Stimulated activated CD8-positive, alpha-beta memory T cell treated with anti-CD3 and anti-CD28 coated beads, Interleukin-7, amount 100 ng/mL, for 4 hours (primary cell): Measurements from ENCODE around the gene GRPR.
"Not testable (repeated sequence)": the region's sequence is repeated elsewhere in the genome, so short reads cannot be mapped to it uniquely, and the experiment has no call there.

ENCODE experiments used
- DNase-seq, 2 donors: peaks; one replicate each; pipeline ENCODE4 v3.0.0-alpha.2; 2020; ENCODE audit warnings: low read depth in 2 of 2

The GRPR gene

DNA sequence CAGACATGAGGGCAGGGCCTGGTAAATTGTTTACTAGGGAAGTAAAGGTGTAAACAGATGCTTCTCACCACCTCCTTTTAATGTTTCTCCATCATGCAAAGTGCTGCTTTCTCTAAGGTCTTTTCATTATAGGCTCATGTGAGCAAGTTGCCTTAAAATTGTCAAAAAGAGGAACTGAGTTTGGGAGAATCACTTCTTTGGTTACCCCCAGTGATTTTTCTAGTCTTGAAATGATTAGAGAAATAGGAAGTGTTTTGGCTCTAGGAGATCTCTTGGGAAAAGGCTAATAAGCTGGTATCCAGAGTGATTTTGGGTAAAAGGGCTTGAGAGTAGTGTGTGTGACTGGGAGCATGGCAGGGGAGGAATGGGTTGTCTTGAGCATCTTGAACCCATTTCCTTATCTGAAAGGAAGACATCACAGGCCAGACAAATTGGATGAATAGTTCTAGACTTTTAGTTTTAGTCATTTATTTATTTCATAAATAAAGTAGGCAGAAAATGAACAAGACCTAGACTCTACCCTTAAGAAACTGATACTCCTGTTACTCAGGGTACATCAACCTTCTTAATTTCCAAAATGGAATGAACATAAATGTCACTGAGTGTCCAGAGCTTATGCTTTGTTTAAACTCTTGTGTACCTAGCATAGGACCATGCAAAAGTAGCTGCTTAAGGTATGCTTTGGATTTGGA lies 14.2 kb downstream of the GRPR start:
- DNase-seq, result no peak

DNA sequence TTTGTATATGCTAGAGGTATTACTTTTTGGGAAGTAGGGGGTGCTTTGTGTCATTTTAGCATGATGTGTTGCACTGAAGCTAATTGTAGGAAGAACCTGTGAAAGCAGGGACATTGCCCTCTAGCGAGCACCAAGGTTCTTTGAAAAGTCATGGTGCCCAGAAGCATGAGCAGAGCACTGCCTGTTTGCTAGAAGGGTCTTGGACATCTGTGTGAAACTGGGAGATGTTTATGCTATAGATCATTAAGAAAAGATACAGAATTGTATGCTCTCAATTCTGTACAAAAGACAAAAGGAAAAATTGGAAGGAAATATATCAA lies 14.7 kb downstream of the GRPR start:
- DNase-seq, result no peak

DNA sequence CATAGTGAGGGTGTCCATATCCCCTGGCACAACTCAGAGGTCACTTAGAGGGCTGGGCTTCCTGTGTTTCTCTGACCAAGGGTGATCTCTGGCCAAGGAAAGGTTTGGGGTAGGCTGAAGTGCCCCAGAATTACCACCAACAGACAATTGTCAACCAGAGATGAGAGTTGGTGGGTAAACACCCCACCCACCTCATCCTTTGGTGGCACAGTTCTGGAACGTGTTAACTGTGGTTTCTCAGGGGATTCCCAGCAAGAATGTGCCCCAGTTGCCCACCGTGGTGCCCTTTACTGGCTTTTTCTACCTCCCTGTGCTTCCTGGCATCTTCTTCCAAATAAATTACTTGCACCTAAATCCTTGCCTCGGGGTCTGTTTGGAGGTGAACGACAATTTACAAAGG lies 17.1 kb downstream of the GRPR start:
- no peak for DNase-seq

DNA sequence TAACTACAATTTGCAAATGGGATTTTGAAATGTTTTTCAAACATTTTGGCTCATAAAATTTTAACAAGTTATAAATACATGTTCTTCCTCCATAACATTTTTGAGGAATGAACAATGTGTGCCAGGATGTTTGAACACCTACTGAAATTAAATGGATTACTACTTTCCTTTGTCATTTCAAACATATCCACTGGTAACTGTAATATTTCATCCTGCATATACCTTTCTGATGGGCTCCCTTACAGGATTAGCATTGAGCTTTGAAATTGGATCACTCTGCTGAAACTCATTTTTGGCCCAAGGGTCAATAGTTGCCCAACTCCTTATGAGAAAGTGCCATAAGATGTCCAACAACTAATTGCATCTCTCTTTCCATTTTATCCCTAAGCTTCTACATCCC lies 17.6 kb downstream of the GRPR start:
- DNase-seq, result no peak

DNA sequence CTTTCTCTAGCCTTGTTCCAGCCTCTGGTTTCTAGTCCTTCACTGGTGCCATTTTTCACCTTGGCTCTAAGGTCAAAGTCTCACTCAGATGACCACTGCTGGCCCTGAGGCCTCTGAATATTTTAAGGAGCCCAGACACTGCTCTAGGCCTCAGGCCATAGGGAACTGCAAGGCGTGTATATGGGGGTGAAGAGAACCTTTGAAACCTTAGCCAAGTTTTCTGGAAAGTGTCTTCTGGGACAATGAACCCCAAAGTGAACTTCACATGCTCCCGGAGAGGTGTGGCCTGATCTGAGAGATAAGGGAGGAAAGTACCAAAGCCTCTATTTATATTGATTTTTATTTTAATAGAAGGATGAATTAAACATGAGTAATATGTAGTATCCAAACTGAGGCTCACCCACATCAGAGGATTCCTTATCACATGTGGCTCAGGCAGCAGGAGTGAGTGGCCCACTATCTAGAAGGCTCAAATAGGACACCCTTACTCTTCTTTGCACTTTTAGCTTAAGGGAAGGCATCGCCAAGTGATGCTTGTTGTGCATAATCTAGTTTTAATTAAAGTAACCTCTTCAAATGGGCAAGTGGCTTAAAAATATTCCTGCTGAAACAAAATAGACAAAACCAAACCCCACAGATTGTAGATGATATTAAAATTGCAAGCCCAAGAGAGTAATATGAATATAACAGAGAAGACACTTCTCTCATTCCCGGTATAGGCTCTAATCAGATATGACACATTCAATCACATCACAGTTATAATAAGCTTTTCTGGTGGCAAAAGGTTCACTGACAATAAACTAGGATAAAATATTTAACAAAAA lies 18.3 kb downstream of the GRPR start:
- no peak for DNase-seq

DNA sequence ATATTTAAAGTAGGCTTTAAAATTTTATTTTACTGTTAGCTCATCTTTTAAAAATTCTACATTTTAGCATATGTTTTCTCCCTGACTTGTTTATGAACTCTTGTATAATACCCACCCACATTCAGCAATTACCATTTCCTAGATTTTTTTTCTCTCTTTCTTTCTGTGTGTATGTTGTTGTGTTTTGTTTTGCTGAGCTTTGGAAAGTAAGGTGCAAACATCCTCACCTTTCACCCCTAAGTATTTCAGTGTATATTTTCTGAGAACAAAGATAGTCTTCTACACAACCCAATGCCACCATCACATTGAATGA lies 18.8 kb downstream of the GRPR start:
- DNase-seq, result no peak

DNA sequence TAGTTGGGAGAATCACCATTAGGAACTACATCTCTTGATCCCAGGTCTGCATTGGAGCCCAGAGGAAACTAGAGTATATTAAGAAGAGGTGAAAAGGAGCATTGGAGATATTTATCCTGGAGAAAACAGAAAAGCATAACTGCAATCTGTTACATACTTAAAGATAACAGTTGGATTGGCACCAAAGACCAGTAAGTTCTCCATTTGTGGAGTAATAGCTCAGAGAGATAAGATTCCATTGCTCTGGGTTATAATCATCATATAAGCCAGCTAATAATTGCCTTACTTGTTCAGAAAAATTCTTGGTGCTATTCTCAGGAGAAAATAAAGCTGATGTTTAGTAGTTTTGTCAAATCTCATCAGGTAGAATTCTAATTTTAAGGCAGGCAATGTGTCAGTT lies 20.6 kb downstream of the GRPR start:
- no peak for DNase-seq

DNA sequence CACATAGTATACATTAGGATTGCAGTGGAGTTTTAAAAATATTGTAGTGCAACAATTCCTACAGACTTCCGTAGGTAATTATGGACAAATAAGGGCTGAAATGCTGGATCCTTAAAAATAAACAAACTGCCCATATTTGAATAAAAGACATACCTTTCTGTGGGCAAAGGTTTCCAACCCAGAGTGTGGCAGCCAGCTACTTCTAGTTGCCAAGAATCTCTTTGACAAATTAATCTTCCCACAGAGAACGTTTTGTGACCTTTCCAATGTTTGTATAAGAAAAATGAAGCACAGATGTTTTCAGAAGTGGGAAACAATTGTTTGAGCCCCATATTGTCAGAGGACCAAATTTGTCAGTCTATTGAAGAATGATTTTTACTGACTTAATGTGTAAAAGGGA lies 21.1 kb downstream of the GRPR start:
- no peak for DNase-seq

DNA sequence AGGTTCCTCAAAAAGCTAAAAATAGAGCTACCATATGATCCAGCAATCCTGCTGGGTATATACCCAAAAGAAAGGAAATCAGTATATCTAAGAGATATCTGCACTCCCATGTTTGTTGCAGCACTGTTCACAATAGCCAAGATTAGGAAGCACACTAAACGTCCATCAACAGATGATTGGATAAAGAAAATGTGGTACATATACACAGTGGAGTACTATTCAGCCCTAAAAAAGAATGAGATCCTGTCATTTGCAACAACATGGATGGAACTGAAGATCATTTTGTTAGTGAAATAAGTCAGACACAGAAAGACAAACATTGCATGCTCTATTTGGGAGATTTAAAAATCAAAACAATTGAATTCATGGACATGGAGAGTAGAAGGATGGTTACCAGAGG lies 21.7 kb downstream of the GRPR start:
- not testable (repeated sequence) for DNase-seq

DNA sequence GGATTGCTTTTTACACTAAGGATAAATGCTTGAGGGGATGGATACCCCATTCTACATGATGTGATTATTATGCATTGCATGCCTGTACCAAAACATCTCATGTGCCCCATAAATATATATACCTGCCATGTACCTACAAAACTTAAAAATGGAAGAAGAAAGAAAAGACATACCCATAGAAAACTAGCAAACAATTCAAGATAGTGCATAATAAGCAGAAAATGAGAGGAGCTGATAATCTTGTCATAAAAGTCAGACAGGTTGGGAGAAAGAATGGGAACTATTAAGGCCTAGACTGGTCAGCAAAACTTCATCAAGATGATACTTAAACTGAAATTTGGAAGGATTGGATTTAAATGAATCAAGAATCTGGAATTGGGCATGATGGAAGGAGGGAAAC lies 22.3 kb downstream of the GRPR start:
- no peak for DNase-seq

DNA sequence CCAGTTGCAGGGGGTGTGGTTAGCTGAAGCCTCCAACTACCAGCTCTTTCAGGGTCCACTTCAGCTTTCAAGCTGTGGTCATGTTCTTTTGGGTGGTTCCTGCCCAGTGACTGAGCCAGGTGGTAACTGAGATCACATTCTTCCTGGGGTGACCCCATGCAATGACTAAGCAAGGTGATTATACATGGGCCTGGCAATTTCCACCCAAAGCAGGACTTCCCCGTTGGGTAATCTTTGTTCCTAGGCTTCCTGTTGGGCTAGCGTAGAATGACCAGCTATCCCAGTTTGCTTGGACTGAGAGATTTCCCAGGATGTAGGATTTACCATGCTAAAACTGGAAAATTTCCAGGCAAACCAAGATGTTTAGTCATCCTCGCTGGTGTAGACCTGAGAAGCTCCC lies 25.5 kb downstream of the GRPR start:
- DNase-seq, result no peak

DNA sequence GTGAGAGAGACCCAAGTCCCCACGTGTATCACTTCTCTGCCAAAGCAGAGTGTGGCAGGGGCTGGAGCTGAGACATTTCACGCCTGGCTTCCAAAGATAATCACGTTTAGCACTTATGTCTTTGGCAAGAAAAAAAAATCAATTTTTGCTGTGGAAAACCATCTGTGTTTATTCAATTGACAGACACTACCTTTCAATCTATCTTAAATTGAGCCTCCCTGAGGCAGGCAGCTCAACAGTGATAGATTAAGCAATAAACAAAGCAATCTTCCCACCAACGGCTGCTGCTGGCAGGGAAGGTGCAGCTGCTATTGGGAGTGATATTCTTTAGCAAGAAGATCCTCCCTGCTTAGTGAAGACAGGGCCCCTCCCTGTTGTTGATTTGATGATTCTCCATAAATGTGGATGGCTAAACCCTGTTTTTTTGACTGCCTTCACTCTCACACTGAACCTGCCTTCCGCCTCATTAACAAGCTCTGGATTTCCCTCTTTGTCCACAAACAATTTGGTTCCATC lies 32.3 kb downstream of the GRPR start:
- no peak for DNase-seq

DNA sequence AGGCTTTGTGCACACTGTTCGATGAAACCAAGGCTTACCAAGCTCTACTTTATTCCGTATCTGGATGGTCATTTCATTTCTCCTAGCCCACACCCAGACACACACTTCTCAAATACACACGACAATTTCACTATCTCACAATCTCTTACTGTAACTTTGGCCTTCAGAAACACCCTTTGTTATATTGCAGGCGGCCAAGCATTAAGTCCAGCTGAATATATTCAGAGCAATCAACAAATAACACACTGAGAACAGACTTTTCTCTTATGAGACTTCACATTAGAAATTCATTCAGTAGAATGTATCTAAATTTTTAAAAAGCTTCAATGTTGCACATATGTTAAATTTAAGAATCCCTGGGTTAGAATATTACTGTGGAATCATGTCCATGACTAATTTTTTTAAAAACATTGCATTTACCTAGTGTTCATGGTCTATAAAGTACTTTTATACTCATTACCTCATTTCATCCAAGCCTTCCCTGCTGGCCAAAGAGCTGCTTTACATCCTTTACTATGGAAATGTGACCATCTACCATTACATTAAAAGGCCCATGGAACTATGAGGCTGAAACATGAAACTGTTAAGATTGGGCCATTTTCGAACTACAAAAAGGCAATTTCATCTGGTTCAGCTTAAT lies 33.4 kb downstream of the GRPR start:
- no peak for DNase-seq

DNA sequence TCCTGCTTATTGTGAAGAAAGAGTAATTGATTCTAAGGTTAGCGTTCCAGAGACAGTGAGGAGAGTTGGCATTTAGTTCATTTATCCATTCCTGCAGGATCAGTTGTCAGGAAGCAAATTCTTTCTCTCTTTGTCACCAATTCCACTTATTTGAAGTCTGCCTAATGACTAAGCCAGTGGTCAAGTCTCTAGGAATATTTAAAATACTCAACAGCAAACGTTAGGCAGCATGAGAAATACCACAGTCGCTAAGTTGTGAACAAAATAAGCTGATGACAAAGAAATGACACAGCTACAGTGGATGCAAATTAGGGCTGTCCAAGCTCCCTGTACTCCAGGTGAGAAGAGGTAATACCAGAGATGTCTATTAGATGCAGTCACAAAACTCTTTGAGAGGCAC lies 37.4 kb downstream of the GRPR start:
- no peak for DNase-seq

DNA sequence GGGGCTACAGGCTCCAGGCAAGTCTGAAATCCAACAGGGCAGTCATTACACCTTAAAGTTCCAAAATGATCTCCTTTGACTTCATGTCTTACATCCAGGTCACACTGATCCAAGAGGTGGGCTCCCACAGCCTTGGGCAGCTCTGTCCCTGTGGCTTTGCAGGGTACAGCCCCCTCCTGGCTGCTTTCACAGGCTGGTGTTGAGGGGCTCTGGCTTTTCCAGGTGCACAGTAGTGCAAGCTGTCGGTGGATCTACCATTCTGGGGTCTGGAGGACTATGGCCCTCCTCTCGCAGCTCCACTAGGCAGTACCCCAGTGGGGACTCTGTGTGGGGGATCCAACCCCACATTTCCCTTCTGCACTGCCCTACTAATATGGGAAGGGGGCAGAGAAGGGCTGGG lies 37.8 kb downstream of the GRPR start:
- not testable (repeated sequence) for DNase-seq

DNA sequence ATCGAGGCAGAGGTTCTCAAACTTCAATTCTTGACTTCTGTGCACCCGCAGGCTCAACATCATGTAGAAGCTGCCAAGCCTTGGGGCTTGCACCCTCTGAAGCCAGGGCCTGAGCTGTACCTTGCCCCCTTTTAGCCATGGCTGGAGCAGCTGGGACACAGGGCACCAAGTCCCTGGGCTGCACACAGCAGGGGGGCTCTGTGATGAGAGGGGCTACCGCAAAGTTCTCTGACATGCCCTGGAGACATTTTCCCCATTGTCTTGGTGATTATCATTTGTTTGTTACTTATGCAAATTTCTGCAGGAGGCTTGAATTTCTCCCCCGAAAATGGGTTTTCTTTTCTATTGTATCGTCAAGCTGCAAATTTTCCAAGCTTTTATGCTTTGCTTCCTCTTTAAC lies 39.0 kb downstream of the GRPR start:
- no peak for DNase-seq

DNA sequence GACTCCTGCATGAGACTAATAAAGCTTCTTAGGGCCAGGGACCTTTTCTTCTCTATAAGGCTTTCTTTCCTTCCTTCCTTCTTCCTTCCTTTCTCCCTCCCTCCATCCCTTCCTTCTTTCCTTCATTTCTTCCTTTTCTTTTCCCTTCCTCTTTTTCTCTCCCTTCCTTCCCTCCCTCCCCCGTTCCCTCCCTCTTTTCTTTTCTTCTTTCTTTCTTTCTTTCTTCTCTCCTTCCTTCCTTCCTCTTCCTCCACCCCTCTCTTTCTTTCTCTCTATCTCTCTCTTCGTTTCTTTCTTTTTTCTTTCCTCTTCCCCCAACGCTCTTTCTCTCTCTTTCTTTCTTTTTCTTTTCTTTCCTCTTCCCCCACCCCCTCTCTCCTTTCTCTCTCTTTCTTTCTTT lies 41.4 kb downstream of the GRPR start:
- DNase-seq, result no peak

DNA sequence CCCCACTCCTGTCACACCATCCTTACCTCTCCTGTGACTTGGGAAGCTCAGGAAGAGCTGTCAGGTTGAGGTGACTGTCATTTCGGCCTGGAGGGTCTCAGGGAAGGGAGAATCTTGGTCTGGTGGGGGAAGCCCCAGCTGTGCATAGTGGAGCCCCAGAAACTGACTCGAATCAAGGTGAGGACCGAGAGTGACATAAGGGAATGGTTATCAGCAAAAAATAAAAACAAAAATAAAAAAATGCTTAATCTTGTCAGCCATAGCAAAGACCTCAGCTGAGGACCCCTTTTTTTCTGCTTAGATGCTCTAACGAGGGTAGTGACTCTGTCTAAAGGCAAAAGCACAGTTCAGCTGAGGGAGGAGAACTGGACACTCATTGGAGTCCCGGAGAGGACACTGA lies 43.8 kb downstream of the GRPR start, which contains the start of gene MAGEB17:
TSS of gene MAGEB17 (plus strand) at position 301 of the 400 bp plus-strand sequence. CDS start 2,902 bp downstream, outside the sequence.
- DNase-seq, result no peak

DNA sequence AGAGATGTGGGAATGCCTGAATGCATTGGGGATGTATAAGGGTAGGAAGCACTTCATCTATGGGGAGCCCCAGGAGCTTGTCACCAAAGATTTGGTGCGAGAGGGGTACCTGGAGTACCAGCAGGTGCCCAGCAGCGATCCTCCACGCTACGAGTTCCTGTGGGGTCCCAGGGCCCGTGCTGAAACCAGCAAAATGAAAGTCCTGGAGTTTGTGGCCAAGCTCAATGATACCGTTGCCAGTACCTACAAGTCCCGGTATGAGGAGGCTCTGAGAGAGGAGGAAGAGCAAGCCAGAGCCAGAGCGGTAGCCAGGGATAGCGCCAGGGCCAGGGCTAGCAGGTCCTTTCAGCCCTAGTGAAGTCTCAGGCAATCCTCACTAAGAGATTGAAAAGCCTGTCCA lies 47.7 kb downstream of the GRPR start:
- DNase-seq, result no peak

DNA sequence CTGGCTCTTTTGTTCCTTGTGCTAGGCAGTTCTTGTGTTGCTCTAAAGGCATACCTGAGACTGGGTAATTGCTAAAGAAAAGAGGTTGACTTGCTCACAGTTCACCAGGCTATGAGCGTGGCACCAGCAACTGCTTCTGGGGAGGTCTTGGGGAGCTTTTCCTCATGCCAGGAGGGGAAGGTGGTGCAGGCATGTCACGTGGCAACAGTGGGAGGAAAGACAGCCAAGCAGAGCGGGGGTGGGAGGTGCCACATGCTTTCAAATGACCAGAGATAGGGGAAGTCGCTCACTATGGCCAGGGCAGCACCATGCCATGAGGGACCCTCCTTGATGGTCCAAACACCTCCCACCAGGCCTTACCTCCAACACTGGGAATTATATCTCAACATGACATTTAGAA lies 48.6 kb downstream of the GRPR start:
- no peak for DNase-seq

DNA sequence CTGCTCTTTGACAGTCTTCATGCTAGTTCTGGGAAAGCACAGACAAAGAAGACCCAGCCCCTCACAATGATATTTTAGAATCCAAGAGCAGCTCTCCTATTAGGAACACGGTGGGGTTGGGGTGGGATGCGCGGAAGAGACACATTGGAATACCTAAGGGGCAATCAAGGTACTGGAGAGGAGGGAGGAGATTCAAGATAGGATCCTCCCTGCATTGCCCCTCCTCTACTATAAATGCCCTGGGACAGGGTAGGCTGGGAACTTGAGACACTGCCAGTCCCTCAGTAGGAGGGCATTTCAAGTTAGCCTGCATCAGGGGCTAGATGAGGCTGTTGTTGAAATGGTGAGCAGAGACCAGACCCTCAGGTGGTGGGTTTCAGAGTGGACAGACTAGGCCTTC lies 49.0 kb downstream of the GRPR start:
- DNase-seq, result no peak

DNA sequence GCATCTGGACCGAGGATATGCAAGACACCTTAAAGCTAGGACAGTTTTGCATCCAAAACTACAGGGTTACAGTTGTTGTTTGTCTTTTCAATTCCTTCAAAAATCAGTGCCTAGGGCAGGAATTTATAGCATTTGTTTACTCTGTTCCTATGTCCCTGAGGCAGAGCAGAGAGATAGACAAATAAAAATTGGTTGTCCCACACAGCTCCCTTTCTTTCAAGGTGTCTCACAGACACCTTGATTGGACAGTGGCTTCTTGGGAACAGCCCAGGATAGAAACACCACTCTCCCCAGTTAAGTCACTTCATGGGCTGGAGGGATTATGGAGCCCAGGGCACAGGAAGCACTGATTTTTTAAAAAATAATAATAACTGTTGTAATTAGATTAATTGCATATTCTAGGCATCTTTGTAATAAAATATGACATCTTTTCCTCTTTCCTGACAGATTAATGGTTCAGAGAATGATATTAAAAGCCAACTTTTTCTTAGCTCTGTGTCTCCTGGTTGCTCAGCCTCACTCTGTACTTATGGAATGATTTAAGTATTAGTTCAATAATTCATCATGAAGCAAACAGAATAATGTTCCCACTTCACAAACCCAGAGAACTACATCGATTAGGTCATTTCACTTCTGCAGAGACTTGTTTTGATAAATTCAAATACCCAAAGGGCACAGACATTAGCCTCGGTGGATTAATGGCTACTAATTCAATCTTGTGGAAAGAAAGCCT lies 52.1 kb downstream of the GRPR start:
- DNase-seq, result no peak
